Activated T-cell treated with anti-CD3 and anti-CD28 coated beads, Interleukin-2, amount 50 U/mL, for 1 hour (primary cell): Measurements from ENCODE around the gene PNMA8B.
"Not testable (repeated sequence)": the region's sequence is repeated elsewhere in the genome, so short reads cannot be mapped to it uniquely, and the experiment has no call there.

Experiments used
- DNase-seq: peaks from one replicate; pipeline ENCODE4 v3.0.0-alpha.2; 2020

Gene PNMA8B

DNA sequence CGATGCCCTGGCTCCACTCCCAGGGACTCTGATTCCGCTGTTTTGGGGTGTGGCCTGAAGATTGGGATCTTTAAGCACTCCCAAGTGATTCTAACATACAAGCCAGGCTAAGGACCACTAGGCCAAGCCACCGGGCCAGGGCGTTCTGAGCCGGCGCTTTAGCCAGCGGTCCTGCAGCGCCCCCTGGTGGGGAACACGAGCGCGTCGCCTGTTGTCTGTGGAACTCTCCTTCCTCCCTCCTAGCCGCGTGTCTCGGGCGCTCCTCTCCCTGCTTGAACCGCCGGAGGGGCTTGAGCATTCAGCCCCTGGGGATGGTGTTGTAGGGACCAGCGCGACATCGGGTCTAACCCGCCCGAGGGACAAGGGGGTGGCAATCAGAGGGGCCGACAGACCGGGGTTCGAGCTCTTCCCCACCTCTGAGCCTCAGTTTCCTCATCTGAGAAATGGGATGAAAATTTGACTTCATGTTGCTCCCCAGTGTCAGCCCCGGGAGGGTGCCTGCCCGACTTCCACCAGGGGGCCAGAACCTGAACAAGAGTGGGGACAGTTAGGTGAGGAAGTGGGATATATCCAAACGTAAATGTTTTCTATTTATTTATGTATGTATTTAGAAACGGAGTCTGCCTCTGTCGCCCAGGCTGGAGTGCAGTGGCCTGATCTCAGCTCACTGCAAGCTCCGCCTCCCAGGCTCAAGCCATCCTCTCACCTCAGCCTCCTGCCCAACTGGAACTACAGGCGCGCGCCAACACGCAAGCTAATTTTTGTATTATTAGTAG is 18.0 kb upstream of the PNMA8B start:
- DNase-seq, result peak; percentile 80

- DNase-seq, result no peak
Measured at GRCh38 chr19:46511237-46511636, 15.6 kb upstream of the PNMA8B start.

DNA sequence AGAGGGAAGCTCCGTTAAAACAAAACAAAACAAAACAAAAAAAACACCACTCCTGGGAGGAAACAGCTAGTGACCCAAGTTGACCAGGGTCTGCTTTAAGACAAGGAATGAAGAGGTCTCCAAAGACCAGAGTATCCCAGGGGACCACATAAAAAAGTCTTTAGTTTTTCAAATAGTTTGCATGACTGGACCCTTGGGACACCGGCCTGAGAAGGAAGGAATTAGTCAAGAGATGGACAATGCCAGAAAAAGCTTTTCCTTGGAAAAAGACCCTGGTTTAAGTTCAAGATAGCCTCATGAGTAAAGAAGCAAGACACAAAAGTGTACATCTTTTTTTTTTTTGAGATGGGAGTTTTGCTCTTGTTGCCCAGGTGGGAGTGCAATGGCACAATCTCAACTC is 12.5 kb upstream of the PNMA8B start:
- no peak for DNase-seq

DNA sequence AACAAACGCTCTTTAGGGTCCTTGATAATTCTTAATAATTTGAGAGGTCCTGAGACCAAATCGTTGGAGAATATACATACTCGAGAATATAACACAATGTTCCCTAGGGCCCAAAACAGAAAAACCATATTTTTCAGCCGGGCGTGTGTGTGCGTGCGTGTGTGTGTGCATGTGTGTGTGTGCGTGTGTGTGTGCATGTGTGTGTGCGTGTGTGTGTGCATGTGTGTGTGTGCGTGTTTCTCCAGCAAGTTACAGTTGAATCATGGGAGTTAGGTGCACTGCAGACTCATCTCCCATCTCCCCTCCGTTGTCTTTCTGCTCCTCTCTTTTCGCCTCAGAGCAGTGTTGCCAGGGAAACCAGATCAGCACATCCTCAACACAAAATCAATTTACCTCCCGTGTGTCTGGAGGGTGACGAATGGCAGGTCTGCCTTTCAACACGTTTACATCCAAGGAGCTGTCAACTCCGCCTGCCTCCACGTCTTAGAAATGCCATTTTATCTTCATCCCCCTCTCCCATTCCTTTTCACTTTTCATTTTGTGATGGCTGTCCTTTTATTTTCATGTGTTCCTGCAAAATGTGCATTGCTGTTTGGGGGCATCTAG is 8.3 kb upstream of the PNMA8B start:
- no peak for DNase-seq

- DNase-seq, result no peak
Measured at GRCh38 chr19:46502891-46503290, 7.2 kb upstream of the PNMA8B start.

DNA sequence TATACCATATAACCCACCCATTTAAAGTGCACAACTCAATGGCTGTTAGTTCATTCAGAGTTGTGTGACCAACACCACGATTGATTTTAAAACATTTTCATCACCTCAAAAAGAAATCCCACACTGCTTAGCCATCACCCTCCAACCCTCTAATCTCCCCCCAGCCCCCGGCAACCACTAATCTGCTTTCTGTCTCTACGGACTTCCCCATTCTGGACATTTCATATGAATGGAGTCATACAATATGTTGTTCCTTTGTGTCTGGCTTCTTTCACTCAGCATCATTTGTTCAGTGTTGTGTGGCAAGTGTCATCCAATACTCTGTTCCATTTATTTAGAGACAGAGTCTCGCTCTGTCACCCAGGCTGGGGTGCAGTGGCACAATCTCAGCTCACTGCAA is 4.0 kb upstream of the PNMA8B start:
- DNase-seq, result no peak

- no peak for DNase-seq
Measured at GRCh38 chr19:46497773-46498172, 2.1 kb upstream of the PNMA8B start.

DNA sequence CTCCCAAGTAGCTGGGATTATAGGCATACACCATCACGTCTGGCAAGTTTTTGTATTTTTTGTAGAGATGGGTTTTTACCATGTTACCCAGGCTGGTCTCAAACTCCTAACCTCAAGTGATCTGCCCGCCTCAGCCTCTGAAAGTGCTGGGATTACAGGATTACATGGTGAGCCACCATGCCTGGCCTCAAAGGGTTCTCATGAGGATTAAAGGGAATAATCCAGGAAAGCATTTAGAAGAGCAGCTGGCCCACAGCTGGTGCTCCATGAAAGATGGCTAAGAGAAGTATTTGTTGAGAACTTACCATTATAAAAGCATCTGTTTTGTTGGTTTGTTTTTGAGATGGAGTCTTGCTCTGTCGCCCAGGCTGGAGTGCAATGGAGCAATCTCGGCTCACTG is 1.2 kb upstream of the PNMA8B start:
- not testable (repeated sequence) for DNase-seq

- no peak for DNase-seq
Measured at GRCh38 chr19:46496304-46496703, 637 bp upstream of the PNMA8B start.

GRCh38 chr19:46494941-46495785 is 504 bp downstream of the PNMA8B start:
- DNase-seq, result no peak

DNA sequence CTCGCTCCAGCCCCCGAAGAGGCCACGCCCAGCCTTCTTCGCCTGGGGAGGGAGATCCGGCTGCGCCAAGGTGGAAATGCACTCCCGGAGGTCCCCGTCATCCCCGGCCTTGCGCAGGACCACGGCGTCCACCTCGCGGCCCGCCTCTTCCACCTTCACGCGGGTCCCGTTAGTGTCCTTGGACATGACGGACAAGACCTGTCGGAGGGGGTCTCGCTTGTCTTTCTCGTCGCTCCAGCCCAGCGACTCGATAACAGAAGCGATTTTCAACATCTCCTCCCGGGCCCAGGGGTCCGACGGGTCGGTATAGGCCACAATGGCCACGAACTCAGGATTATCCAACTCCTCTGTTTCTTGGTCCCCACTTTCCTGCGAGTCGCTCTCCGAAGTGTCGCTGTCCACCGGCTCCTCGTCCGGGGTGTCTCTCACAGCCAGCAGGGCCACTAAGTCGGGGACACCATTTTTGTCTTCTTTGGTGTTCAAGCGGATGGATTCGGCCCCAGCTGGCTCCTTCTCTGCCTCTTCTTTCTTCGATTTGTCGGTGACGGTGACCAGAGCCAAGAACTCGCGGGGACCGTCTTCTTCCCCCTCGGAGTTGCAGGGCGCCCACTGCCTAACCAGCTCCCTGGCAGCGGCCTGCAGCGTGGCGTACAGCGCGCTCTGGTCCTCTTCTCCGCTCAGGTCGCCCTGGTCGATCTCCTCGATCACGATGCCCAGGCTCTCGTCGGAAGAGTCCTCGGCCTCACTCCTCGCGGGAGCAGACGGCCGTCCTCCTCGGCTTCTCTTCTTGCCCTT is 1.3 kb downstream of the PNMA8B start:
- peak; percentile 21 for DNase-seq

- peak; percentile 51 for DNase-seq
Measured at GRCh38 chr19:46493236-46494145, 2.2 kb downstream of the PNMA8B start.

- peak; percentile 23 for DNase-seq
Measured at GRCh38 chr19:46492841-46493235, 2.8 kb downstream of the PNMA8B start.

GRCh38 chr19:46491975-46492682 is 3.5 kb downstream of the PNMA8B start:
- no peak for DNase-seq

DNA sequence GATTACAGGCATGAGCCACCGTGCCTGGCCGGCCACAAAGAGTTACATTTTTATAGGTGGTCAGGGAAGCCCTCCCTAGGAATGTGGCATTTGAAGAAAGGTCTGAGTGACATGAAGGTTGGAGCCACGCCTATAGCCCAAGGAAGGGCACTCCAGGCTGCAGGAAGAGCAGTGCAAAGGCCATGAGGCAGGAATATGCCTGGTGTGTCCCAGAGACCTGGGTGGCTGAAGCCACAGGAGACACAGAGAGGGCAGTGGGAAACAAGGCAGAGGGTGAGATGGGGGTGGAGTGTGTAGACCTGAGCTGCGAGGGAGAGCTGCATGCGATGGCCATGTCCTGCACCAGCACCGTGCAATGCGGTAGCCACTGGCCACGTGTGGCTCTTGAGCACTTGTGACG is 4.9 kb downstream of the PNMA8B start:
- no peak for DNase-seq

- peak; percentile 29 for DNase-seq
Measured at GRCh38 chr19:46489445-46490272, 6.0 kb downstream of the PNMA8B start.

DNA sequence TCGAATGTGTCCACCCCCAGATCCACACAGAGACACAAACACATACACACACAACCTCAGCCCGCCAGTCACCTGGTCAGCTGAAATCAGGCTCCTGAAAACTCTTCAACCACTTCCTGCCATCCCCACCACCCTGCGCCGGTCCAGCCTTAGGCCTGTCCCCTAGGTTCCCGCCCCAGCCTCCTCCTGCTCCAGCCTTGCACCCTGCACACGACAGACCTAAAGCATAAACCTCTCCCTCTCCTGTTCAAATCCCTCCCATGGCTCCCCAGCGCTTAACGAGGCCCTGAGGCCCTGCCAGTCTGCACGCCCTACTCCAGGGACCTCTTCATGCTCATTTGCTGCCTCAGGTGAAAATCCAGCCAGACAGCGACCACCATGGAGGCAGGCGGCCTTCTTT is 7.1 kb downstream of the PNMA8B start:
- DNase-seq, result no peak

- peak; percentile 85 for DNase-seq
Measured at GRCh38 chr19:46487802-46488445, 7.7 kb downstream of the PNMA8B start.

- DNase-seq, result no peak
Measured at GRCh38 chr19:46487178-46487801, 8.4 kb downstream of the PNMA8B start.
